GM18505 (cell line): Measurements from ENCODE around the gene BRF1.

Experiments used
- ATAC-seq: cut with Tn5 transposase; IDR thresholded peaks from one replicate; pipeline ENCODE4 v1.9.1; 2021; ENCODE audit not compliant: unreplicated experiment
- POLR2A ChIP-seq: IDR thresholded peaks from 4 replicates; pipeline ENCODE4 v1.6.1; 2011; ENCODE audit warnings: borderline replicate concordance; ENCODE audit not compliant: insufficient read depth, insufficient read length; ENCODE audit errors: extremely low read depth

The BRF1 gene

GRCh38 chr14:105201156-105201924 is 99.5 kb downstream of the BRF1 start:
- ATAC-seq = no peak
- TF ChIP-seq POLR2A = no peak

DNA sequence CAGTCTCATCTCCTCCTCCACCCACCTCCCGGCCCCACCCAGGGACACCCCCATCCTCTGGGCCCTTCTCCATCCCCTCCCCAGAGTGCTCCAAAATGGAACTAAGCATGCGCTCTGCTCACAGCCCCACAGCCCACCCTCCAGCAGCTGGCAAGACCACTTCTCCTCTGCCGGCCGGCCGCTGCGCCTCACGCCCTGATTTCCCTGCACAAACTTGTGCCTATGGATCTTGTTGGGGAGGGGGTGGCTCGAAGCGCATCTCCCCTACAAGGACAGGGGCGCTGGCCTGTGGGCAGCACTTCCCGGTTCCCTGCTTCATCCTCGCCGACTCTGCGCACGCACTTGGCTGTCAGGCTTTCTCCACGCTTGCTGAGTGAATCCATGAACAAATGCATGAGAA is 100.2 kb downstream of the BRF1 start:
- no peak for TF ChIP-seq POLR2A
- no peak for ATAC-seq

- no peak for TF ChIP-seq POLR2A
These were observed 100.7 kb downstream of the BRF1 start for GRCh38 chr14:105200074-105200473.

DNA sequence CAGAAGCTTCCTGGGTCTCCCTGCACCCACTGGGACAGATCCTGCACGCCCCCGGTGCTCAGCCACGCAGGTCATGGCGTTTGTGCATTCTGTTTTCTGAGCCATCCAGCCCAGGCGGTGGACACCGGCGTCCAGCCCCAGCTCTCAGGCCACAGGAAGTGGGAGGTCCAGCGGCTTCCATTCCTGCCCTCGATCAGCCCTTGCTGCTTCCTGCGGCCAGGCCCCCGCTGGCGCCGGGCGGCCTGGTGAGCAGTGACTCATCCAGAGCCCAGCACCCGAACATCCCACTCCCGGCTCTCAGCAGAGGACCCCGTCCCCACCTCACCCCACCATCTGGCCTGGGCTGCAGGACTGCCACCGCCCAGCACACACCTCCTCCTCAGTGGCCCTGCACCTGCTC is 101.7 kb downstream of the BRF1 start:
- ATAC-seq = no peak
- no peak for TF ChIP-seq POLR2A

More at GRCh38 chr14:105200074-105200473, 100.7 kb downstream of the BRF1 start:
- ATAC-seq = no peak

GRCh38 chr14:105198588-105198987 is 102.2 kb downstream of the BRF1 start:
- no peak for TF ChIP-seq POLR2A
- ATAC-seq = no peak

- no peak for TF ChIP-seq POLR2A
- ATAC-seq = no peak
These were observed 103.6 kb downstream of the BRF1 start for GRCh38 chr14:105197211-105197641.

GRCh38 chr14:105196265-105196960 is 104.4 kb downstream of the BRF1 start:
- ATAC-seq = no peak
- no peak for TF ChIP-seq POLR2A

- no peak for ATAC-seq
- no peak for TF ChIP-seq POLR2A
These were observed 105.1 kb downstream of the BRF1 start for GRCh38 chr14:105195522-105196264.

DNA sequence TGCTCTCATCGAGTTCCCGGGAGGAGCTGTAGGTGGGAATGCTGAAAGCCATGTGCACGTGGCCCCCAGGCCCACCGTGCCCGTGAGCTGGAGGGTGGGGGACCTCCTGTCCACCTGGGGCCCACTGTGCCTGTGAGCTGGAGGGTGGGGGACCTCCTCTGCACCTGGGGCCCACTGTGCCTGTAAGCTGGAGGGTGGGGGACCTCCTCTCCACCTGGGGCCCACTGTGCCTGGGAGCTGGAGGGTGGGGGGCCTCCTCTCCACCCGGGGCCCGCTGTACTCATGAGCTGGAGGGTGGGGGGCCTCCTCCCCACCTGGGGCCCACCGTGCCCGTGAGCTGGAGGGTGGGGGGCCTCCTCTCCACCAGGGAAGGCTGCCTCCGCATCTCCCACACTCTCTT is 105.8 kb downstream of the BRF1 start:
- no peak for TF ChIP-seq POLR2A
- ATAC-seq = no peak

DNA sequence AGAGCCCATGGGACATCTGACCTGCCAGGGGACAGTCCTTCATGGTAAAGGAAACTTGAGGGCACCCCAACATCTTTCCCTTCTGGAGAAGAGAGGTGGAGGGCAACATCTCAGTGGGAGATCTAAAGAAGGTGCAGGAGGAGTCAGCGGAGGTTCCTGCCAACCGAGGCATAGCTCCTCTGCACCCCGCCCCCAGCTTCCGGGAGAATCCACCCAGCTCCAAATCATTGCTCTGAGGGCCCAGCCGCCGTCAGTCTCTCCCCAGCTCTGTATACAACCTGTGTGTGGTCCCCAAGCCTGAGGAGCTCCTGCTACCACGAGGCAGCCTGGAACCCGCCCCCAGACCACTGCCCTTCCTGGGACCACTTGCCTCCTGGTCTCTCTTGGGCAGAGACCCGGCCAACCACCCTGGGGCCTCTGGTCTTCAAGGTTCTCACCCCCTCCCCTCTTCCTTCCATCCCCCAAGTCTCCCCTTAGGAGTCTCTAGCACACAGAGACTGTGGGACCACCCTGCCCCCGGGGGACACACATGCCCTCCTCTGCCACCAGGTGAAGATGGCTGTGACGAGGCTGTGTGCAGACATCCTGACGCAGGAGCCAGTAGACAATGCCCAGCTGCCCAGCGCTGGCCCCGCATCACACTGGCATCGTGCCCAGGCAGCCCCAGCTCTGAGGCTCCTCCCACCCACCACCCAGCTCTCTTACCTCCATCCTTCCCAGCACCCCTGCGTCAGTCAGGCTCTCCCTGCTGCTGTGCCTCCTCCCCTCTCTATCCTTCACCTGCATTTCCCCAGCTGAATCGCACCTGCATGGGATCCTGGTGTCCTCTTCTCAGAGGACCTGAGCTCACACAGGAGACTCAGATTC is 106.7 kb downstream of the BRF1 start:
- TF ChIP-seq POLR2A = no peak
- ATAC-seq = no peak

DNA sequence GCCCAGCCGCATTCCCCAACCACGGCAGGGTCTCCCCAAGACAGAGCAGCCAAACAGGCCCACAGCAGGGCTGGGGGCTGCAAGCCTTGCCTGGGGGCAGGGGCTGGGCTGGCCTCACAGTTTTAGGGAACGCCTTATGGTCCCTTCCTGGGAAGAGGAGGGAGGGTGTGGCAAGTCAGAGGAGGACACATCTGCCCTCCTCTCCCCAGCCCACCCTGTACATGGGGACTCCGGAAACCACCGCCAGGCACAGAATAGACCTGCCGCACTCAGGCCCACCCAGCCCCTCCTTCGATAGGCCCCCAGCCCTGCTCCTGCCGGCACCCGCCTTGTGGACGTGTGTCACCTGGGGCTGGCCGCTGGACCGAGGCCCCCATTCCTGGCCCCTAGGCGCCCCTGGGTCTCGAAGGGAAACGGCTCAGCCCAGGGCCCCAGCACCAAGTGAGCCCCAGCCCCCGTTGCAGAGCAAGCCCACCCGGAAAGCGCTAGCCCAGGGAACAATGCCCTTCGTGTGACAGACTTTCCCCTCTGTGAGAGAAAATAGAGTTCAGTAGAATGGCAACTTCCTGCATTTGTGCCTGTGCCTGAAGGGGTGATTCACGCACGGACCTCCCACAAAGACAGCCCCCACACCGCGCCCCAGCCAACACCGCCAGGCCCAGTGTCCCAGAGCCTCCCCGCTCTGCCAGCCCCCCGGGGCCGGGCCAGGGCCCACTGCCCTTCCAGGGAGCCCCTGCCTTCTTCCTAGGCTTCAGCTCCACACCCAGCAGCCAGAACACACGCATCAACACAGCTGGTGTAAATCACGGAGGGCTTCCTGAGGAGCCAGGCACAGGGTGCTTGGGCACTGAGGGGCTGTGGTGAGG is 107.7 kb downstream of the BRF1 start:
- no peak for ATAC-seq
- no peak for TF ChIP-seq POLR2A
